AG09309 (cell line): ENCODE results near the gene RAB40B.

Source experiments
- DNase-seq: peaks from one replicate; pipeline ENCODE4 v3.0.0-alpha.2; 2010; ENCODE audit warnings: low read depth
- H3K4me3 ChIP-seq: 2 replicates; pipeline ENCODE4 v1.5.1; 2011; ENCODE audit warnings: mild to moderate bottlenecking, low read depth, low read length, moderate library complexity; ENCODE audit not compliant: control insufficient read depth
- CTCF ChIP-seq: IDR thresholded peaks from 2 replicates; pipeline ENCODE4 v1.5.1; 2011; ENCODE audit warnings: mild to moderate bottlenecking, low read depth, low read length, inconsistent platforms; ENCODE audit not compliant: insufficient read depth, control insufficient read depth; ENCODE audit errors: missing control alignments

The RAB40B gene

GRCh38 chr17:82723169-82723807, 24.8 kb upstream of the RAB40B start:
- no peak for DNase-seq
- H3K4me3 ChIP-seq = no peak overlapping the region
- TF ChIP-seq CTCF = no peak

DNA sequence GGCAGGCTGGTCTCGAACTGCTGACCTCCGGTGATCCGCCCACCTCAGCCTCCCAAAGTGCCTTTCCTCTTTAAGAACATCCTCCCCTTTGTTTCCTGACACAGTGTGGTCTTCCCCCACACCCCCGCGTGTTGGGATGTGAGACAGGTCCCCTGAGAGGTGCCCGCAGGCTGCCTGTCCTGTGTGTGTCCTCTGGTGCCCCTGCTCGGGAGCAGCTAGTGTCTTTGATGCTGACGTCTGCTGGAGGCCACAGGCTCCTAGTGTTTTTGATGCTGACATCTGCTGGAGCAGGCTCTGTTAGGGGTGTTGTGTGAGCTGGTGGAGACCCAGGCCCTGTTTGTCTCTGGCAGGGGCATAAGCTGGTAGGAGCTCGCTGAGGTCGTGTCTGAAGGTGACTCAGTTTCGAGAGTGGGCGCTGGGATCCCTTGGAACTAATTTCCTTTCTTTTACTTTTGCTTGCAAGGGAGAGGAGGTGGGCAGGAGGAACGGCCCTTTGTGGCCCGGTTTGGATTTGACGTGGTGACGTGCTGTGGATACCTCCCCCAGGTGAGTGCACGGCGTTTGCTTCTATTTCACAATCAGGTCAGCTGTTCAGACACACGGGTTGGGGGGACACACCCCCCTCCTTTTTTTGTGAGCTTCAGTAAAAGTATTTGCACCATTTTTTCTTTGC, 24.0 kb upstream of the RAB40B start:
- H3K4me3 ChIP-seq = no peak overlapping the region
- TF ChIP-seq CTCF = no peak
- no peak for DNase-seq

- H3K4me3 ChIP-seq = no peak overlapping the region
- no peak for TF ChIP-seq CTCF
- no peak for DNase-seq
Measured at GRCh38 chr17:82720204-82720603, 21.7 kb upstream of the RAB40B start.

GRCh38 chr17:82718986-82719685, 20.6 kb upstream of the RAB40B start:
- H3K4me3 ChIP-seq = no peak overlapping the region
- DNase-seq = no peak
- no peak for TF ChIP-seq CTCF

GRCh38 chr17:82716203-82717010, 17.9 kb upstream of the RAB40B start, which contains the start of gene FN3KRP:
Gene FN3KRP (plus strand): TSS chr17:82716706. CDS start chr17:82716756, 50 bp downstream.
- no peak for TF ChIP-seq CTCF
- peak; percentile 38 for DNase-seq

DNA sequence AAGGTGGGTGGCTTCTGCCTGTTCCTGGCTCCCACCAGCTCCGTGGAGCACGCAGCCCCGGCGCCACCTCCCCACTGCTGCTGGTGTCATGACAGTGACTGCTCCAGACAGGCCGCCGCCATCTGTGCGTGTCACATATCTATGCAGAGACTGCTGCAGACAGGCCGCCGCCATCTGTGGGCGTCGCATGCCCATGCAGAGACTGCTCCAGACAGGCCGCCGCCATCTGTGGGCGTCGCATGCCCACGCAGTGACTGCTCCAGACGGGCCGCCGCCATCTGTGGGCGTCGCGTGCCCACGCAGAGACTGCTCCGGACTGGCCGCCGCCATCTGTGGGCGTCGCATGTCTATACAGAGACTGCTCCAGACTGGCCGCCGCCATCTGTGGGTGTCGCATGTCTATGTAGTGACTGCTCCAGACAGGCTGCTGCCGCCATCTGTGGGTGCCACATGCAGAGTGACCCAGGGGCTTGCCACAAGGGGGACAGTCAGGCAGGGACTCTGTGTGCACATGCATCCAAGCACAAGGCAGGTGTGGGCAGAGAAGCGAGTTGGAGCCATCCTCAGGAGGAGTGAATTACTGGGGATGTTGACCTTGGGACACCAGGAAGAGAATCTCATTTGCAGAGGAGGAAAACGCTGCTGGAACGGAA, 14.7 kb upstream of the RAB40B start:
- no peak overlapping the region for H3K4me3 ChIP-seq
- DNase-seq = no peak
- TF ChIP-seq CTCF = no peak

More at GRCh38 chr17:82716203-82717010, 17.9 kb upstream of the RAB40B start, which contains the start of gene FN3KRP:
- H3K4me3 ChIP-seq = peak within 1 kb of the TSS; percentile 55
